Anterior cingulate cortex (tissue), 58 donors: ENCODE results near the gene NOCT.
"Not testable (repeated sequence)": the region's sequence is repeated elsewhere in the genome, so short reads cannot be mapped to it uniquely, and the experiment has no call there.

Experiments
- DNase-seq, 58 donors: peaks; one replicate each; lab custom pipeline; 2025; lab: John Stamatoyannopoulos, UW

The NOCT gene

DNA sequence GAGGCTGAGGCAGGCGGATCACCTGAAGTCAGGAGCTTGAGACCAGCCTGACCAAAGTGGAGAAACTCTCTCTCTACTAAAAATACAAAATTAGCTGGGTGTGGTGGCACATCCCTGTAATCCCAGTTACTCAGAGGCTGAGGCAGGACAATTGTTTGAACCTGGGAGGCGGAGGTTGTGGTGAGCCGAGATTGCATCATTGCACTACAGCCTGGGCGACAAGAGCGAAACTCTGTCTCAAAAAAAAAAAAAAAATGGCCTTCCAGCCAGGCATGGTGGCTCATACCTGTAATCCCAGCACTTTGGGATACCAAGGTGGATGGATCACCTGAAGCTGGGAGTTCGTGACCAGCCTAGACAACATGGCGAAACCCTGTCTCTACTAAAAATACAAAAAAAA lies 7.3 kb upstream of the NOCT start:
- DNase-seq, result not testable (repeated sequence)

DNA sequence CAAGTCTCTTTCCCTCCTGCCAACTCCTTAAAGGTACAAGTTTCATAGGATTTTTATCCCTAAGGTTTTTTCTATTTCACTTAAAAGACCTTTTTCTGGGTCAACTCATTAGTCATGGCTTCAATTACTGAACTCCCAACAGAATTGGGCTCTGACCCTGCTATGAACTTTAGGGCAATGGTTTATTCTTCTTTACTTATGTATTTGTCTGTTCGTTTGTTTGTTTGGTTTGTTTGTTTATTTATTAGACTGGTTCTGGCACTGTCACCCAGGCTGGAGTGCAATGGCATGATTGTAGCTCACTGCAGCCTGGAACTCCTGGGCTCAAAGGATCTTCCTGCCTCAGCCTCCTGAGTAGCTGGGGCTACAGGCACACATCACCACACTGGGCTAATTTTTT lies 5.9 kb upstream of the NOCT start:
- peak in 1 of 58 donors; percentile 5 for DNase-seq

DNA sequence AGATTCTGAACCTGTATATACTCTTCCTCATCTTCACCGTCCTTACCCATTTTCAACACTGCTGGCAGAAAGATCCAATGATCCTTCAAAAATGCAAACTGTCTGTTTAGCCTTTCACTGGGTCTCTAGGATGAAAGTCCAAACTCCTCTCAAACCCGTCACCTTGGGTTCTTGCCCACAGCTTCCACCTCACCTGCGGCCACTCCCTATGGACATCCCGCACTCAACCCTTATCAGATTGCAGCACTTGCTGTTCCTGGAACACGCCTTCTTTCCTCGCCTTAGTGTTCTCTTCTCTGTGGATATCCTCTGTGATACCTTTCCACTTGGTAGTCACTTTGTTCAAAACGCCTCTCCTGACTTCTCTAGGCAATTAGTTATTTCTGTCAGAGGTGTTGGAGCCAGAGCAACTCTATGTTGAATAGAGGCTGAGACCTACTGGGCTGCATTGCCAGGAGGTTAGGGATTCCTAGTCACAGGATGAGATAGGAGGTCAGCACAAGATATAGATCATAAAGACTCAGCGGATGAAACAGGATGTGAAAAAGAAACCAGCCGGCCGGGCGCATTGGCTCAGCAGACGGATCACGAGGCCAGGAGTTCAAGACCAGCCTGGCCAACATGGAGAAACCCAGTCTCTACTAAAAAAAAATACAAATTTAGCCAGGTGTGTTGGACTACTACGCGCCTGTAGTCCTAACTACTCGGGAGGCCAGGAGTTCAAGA lies 4.2 kb upstream of the NOCT start:
- DNase-seq, result no peak

DNA sequence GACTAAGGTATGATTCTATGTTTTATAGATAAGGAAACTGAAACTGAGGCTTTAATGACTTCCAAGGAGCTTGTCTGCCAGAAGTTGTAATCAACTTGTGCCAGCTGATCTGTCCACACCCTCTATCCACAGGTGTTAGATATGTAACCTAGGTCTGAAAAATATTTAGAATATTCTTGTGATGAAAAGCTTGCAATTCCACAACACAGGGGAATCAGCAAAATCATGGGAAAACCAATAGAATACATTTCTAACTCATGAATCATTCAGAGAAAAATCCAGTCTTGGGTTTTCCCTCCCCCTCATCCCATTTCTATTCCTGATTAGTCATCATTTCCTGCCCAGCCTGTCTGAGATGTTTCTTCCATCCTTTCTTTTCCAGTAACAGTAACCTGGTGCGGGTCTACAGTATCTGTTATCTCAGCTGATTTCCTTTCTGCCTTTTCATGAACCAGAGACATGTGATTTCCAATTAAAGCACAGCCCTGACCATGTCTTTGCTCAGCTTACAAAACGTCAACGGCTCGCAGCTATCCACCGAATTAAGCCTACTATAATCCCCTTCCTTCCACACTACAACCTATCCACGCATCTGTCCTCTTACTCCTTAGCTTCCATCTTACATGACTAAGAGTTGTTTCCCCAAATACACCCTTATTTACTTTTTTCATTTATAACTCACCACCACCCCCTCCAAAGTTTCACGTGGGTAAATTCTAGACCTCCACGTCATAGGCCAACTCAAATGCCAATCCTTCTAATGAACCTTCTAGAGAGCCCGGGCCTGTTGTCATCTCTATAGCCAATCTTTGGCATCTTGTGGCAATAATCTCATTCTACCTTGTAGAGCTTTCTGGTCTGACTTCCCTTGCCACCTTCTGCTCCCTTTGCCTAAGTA lies 961 bp upstream of the NOCT start:
- DNase-seq, result peak in 1 of 58 donors; percentile 5

DNA sequence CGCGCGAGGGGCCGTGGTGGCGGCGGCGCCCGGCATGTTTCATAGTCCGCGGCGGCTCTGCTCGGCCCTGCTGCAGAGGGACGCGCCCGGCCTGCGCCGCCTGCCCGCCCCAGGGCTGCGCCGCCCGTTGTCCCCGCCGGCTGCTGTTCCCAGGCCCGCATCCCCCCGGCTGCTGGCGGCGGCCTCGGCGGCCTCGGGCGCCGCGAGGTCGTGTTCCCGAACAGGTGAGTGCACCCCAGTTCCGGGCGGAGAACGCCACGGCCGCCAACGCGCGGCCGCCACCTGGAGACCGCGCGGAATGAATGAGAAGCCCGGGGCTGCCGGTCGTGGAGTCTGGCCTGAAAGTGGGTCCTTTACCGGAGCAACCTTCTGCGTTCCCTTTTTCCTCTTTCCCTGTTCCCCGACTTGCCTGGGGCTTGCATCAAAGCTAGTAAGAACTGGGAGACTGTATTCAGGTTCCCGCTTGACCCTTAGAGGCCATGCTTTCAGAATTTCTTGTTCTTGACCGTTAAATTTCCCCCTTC lies 429 bp downstream of the NOCT start:
- DNase-seq, result peak in 38 of 58 donors; percentile 2 to 72 (median 45)

DNA sequence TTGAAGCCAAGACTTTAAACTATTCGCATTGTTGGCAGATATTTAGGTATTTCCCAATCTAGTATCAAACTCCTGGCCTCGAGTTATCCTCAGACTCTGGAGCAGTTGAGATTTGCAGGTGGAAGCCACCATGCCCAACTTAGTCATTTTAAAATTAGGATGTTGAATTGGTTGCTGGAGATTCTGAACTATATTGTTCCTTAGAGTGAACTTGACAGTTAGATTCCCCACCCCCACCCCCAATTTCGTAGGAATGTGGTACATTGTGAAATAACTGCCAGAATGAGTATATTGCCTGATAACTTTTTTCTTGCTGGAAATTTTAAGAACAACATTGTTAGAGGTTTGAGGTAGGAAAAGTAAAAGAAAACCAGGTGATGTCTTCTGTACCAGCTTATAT lies 2.3 kb downstream of the NOCT start:
- DNase-seq, result no peak

DNA sequence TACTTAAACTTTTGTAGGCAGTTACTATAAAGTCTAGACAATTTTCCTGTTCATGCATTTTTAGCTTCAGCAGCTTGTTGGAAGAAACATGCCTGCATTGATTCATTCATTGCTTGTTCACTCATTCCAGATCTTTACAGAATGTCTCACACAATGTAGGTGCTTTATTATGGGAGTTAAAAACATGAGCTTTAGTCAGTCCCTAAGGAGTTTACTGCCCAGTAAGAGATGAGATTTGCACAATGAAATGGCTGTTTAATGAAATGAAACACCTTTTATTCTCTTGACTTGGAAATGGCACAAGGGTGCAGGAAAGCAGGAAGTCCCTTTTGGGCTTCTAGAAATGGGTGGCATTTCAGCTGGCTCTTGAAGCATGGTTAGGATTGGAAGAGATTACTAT lies 2.9 kb downstream of the NOCT start:
- no peak for DNase-seq

DNA sequence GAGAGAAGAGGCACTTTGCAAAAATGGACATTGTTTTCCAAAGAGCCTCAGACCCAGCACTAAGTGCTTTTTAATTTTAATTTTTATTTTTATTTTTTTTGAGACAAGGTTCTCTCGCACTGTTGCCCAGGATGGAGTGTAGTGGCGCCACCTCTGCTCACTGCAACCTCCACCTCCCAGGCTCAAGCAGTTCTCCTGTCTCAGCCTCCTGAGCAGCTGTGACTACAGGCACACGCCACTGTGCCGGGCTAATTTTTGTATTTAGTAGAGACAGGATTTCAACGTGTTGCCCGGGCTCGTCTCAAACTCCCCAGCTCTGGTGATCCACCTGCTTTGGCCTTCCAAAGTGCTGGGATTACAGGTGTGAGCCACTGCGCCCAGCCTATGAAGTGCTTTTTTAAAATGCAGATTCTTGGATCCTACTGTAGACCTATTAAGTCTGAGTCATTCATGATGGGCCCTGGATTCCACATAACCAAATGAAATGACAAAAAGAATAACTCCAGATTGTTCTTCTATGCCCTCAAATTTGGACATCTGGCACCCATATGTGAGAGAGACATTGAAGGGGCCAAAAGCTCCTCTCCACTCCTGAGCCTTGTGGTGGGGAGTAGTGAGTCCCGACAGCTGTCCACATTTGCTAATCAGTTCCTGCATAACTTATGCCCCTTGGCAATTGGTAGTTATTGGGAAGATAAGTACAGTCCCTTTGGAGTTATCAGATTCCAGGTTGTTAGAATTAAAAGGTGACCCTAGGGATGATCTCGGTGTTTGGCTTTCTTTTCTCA lies 3.6 kb downstream of the NOCT start:
- no peak for DNase-seq

DNA sequence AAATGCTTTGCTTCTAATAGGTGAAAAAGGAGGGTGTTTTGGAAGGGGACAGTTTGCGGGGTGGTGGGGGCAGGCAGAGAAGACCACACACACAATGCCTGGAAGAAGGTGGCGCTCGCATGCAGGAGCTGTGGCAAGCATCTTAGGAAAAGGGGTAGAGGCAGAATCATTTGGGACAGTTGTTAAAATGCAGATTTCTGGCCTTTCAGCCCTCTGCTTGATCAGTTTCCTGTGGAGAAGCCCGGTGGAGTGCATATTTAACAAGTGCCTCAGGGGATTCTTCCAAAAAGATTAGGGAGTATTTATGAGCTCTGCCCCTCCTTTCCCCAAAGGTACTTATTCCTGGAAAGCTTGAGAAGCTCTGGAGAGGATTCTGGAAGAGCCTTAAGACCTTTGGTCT lies 4.8 kb downstream of the NOCT start:
- DNase-seq, result no peak

DNA sequence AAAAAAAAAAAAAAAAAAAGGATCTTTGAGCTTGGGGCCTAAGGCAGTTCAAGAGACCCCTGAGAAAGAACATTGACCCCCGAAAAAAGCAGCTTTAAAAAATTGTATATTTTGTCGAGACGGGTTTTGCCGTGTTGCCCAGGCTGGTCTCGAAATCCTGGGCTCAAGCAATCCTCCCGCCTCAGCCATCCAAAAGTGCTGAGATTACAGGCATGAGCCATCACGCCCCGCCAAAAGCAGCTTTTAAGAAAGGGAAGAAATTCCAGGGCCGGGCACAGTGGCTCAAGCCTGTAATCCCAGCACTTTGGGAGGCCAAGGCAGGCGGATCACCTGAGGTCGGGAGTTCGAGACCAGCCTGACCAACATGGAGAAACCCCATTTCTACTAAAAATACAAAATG lies 5.5 kb downstream of the NOCT start:
- DNase-seq, result not testable (repeated sequence)

DNA sequence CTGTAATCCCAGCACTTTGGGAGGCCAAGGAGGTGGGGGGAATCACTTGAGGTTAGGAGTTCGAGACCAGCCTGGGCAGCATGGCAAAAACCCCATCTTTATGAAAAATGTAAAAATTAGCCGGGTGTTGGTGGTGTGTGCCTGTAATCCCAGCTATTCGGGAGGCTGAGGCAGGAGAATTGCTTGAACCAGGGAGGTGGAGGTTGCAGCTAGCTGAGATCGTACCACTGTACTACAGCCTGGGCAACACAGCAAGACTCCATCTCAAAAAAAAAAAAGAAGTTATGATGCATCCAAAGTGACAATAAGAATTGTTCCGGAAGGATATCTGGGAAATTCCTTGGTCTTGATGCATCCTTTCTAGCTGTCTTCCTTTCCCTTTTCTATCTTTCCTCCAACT lies 7.3 kb downstream of the NOCT start:
- no peak for DNase-seq

DNA sequence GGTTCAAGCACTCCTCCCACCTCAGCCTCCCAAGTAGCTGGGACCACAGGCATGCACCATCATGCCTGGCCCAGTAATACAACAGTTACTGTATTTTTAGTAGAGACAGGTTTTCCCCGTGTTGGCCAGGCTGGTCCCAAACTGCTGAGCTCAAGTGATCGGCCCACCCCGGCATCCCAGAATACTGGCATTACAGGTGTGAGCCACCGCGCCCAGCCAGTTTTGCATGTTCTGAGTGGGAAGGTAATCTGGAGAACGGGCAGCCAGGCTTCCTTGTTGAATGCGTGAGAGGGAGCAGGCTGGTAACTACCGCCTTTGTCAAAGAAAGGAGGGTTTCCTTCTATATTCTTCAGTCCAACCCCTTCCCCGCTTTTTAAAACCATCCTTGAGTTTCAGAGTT lies 9.1 kb downstream of the NOCT start:
- DNase-seq, result no peak

DNA sequence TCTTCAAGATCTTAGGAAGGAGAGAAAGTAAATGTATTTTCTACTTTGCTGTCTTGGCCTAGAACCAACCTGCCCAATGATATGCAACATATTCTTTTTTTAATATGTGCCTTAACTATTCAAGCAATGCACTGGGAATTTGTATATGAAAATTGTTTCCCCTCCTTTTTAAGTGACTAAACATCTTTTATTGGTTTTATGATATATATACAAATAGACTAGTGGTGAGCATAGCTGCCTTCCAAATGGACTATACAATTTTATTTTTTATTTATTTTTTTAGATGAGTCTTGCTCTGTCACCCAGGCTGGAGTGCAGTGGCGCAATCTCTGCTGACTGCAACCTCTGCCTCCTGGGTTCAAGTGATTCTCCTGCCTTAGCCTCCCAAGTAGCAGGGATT lies 10.3 kb downstream of the NOCT start:
- DNase-seq, result no peak

DNA sequence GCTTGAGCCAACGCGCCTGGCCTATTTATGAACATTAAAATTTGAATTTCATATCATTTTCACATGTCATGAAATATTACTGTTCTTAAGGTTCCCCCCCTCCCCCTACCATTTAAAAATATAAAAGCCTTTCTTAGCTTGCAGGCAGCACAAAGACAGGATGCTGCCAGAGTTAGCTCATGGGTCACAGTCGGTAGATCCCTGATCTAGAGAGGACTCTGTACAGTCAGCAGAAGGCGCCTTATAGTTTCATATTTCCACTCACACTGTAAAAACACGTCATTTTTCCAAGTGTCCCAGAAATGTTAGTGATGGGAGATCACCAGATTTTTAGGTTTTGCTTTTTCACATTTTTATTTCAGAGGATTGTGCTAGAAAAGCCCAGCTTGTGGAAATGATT lies 12.2 kb downstream of the NOCT start:
- DNase-seq, result no peak

DNA sequence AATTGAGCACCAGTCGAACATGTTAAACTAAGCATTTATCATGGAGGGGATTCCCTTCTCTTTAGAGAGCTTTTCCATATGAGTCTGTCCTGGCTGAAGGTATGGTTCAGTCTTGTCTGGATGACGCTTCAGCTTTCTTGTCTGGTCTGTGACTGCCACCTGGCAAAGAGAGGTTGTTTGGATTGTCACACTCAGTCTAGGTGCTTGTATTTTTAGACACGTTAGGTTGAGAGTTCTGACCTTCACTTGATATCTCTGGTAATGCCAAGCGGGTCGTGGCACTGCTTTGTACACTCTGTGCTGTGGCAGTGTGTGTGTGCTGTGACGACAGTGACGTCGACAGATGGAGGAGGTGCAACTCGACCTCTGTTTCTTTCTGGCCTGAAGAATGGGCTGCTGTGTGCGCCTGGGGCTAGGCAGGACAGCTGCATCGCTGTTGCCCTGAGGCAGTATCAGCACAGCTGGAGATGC lies 12.6 kb downstream of the NOCT start:
- DNase-seq, result peak in 45 of 58 donors; percentile 4 to 88 (median 44)

DNA sequence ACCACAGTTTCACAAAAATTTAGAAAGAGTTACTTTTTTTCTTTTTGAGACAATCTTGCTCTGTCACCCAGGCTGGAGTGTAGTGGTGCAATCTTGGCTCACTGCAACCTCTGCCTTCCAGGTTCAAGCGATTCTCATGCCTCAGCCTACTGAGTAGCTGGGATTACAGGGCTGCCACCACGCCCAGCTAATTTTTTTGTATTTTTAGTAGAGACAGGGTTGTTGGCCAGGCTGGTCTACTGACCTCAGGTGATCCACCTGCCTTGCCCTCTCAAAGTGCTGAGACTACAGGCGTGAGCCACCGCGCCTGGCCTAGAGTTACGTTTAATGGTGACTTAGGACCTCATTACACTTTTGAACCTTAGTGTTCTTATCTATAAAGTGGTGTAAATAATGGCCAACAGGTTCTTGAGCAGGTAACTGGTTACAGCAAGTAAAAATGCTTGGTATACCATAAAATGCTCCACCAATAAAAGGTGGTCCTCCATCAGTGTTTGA lies 14.3 kb downstream of the NOCT start:
- not testable (repeated sequence) for DNase-seq

DNA sequence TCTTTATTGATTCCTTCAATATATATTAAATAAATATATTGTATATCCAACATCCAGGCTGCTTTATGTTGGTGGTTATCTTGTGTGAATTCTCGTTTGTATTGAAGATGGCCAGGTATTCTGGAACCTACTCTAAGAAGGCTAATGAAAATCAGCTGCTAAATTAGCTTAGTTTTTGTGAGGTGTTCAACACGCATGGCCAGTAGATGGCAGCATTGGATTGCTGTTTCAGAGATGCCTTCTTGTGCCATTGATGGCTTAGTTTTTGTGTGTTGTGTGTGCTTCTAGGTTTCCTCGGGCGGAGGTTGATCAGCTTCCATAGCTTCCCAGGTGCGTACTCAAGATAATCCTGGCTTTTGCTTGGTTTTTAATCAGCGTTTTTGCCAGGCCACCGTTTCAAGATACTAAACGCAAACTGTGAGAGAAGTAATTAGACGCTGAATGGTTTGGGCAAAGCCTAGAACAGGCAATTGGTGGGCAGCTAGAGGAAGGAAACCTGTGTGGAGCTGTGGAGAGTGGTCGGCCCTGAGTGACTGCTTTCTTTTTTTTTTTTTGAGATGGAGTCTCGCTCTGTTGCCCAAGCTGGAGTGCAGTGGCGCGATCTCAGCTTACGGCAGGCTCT lies 15.1 kb downstream of the NOCT start:
- DNase-seq, result peak in 55 of 58 donors; percentile 3 to 80 (median 48)

DNA sequence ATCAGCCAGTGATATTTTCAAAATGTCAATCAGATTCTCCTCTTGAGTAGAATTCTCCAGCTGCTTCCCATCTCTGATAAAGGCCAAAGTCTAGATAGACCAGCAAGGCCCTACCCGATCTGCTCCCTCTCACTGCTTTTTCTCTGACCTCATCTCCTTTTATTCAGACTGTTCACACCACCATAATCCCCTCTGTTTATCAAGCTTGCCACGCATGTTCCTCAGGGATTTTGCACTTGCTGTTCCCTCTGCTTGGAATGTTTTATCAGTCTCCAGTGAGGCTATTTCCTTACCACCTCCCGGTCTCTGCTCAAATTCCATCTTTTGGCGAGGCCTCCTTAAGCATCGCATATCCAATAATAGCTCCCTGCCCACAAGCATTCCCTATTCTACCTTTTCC lies 20.1 kb downstream of the NOCT start:
- no peak for DNase-seq

DNA sequence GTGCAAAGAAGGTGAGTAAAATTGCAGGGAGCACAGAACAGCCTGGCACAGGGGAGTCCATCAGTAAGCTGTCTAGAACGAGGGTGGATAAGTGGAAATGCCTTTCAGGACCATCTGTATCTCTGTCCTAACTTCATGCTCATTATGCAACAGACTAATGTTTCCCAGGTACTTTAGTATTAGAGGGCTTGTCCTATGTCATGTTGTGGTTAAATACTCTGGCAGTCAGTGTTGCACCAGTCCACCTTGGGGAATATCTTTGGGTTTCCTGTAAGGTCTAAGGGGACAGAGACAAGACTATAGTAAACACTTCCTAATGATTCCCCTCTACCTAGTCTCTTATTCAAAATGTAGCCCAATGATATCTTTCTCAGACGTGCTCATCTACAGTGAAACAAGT lies 21.3 kb downstream of the NOCT start:
- DNase-seq, result no peak

DNA sequence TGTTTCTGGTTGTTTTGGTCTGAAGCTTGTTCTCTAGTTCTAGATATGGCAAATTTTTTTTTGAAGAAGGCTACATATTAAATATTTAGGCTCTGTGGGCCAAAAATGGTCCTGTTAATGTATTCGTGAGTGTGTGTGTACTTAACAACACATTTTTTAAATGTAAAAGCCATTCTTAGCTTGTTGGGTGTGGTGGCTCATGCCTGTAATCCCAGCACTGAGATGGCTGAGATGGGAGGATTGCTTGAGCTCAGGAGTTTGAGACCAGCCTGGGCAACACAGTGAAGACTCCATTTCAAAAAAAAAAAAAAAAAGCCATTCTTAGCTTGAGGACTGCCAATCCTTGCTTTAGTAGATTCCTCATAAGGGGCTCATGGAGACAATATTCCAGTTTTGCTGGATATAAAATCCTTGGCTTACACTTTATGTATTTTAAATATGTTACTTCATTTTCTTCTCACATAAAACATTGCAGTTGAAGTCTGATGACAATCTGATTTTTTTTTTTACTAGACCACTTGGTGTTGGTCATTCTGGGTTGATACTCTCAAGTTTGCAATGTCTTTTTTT lies 23.4 kb downstream of the NOCT start:
- no peak for DNase-seq
